Vagina (tissue), 2 donors: ENCODE data around the gene ANKRD28.

Experiments
- POLR2AphosphoS5 ChIP-seq, 2 donors: sonication (generic); formaldehyde crosslinking; IDR thresholded peaks; one replicate each; pipeline ENCODE4 v1.9.0; 2017; ENCODE audit warnings: antibody characterized with exemption in 2 of 2, mild to moderate bottlenecking in 2 of 2, low read depth in 1 of 2; ENCODE audit not compliant: insufficient read depth in 1 of 2
- TF ChIP-seq, protein P1 (sequence below), 3 experiments: fragments of 450-650 bp in 2 of 3; fragments of 200-600 bp in 1 of 3; sonication (generic) in 1 of 3; IDR thresholded peaks; one replicate each; pipeline ENCODE4 v1.5.1; 2017 to 2019; ENCODE audit warnings: antibody characterized with exemption in 3 of 3, mild to moderate bottlenecking in 2 of 3, moderate library complexity in 2 of 3

DNA sequence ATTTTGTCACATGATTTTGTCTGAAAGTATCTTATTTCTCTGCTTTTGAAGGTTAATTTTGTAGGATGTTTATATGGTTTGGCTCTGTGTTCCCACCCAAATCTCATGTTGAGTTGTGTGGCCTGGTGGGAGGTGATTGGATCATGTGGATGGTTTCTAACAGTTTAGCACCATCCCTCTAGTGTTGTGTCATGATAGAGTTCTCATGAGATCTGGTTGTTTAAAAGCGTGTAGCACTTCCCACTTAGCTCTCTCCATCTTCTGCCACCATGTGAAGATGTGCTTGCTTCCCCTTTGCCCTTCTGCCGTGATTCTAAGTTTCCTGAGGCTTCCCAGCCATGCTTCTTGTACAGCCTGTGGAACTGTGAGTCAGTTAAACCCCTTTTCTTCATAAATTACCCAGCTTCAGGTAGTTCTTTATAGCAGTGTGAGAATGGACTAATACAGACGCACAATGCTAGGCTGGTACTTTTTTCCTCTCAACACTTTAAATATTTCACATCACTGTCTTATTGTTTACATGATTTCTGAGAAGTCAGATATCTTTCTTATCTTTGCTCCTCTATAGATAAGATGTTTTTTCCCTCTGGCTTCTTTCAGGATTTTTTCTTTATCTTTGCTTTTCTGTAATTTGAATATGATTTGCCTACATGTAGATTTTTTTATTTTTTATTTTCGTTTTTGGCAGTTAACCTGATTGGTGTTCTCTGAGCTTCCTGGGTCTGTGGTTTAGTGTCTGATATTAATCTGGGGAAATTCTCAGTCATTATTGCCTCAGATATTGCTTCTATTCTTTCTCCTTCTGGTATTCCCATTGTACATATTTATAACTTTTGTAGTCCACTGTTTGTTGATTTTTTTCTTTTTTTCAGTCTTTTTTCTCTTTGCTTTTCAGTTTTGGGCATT, 174.0 kb downstream of the ANKRD28 start:
- no peak for TF ChIP-seq POLR2AphosphoS5 (IDR thresholded peaks at IDR 0.05; ENCODE audit: insufficient read depth in 1 of 2, low read depth in 1 of 2)
- TF ChIP-seq, protein P1, sequence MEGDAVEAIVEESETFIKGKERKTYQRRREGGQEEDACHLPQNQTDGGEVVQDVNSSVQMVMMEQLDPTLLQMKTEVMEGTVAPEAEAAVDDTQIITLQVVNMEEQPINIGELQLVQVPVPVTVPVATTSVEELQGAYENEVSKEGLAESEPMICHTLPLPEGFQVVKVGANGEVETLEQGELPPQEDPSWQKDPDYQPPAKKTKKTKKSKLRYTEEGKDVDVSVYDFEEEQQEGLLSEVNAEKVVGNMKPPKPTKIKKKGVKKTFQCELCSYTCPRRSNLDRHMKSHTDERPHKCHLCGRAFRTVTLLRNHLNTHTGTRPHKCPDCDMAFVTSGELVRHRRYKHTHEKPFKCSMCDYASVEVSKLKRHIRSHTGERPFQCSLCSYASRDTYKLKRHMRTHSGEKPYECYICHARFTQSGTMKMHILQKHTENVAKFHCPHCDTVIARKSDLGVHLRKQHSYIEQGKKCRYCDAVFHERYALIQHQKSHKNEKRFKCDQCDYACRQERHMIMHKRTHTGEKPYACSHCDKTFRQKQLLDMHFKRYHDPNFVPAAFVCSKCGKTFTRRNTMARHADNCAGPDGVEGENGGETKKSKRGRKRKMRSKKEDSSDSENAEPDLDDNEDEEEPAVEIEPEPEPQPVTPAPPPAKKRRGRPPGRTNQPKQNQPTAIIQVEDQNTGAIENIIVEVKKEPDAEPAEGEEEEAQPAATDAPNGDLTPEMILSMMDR (IDR thresholded peaks at IDR 0.05), result no peak
